Stimulated activated CD8-positive, alpha-beta memory T cell treated with anti-CD3 and anti-CD28 coated beads, Interleukin-7, amount 100 ng/mL, for 48 hours (primary cell): ENCODE measurements around the gene LSAMP.
"Not testable (repeated sequence)": the region's sequence is repeated elsewhere in the genome, so short reads cannot be mapped to it uniquely, and the experiment has no call there.

Source experiments
- DNase-seq, 2 donors: peaks; one replicate each; pipeline ENCODE4 v3.0.0-alpha.2; 2020; ENCODE audit warnings: low read depth in 1 of 2; ENCODE audit errors: extremely low read depth in 1 of 2

The LSAMP gene

GRCh38 chr3:115788921-115789470 lies 656.3 kb downstream of the LSAMP start:
- DNase-seq, result no peak

- no peak for DNase-seq
Measured at GRCh38 chr3:115787818-115788217, 657.5 kb downstream of the LSAMP start.

- no peak for DNase-seq
Measured at GRCh38 chr3:115785782-115786181, 659.5 kb downstream of the LSAMP start.

- DNase-seq, result no peak
Measured at GRCh38 chr3:115784739-115785536, 660.3 kb downstream of the LSAMP start.

GRCh38 chr3:115783938-115784738 lies 661.1 kb downstream of the LSAMP start:
- DNase-seq, result peak; percentile 79 to 89

GRCh38 chr3:115783426-115783825 lies 661.9 kb downstream of the LSAMP start:
- not testable (repeated sequence) for DNase-seq

GRCh38 chr3:115779011-115779410 lies 666.3 kb downstream of the LSAMP start:
- no peak for DNase-seq

- DNase-seq, result no peak
Measured at GRCh38 chr3:115772951-115773350, 672.3 kb downstream of the LSAMP start.

- no peak for DNase-seq
Measured at GRCh38 chr3:115768661-115769060, 676.6 kb downstream of the LSAMP start.

GRCh38 chr3:115766587-115767482 lies 678.5 kb downstream of the LSAMP start:
- no peak for DNase-seq

- DNase-seq, result no peak
Measured at GRCh38 chr3:115761927-115762305, 683.4 kb downstream of the LSAMP start.

GRCh38 chr3:115760716-115761115 lies 684.6 kb downstream of the LSAMP start:
- DNase-seq, result no peak

GRCh38 chr3:115758076-115758763 lies 687.1 kb downstream of the LSAMP start:
- DNase-seq, result no peak

GRCh38 chr3:115752978-115753377 lies 692.3 kb downstream of the LSAMP start:
- DNase-seq, result not testable (repeated sequence)
